GM19328 (cell line): ENCODE data around the gene GNPAT.

ENCODE experiments used
- ATAC-seq: cut with Tn5 transposase; IDR thresholded peaks from one replicate; pipeline ENCODE4 v1.9.1; 2021; ENCODE audit warnings: mild to moderate bottlenecking, moderate library complexity; ENCODE audit not compliant: unreplicated experiment

The GNPAT gene

DNA sequence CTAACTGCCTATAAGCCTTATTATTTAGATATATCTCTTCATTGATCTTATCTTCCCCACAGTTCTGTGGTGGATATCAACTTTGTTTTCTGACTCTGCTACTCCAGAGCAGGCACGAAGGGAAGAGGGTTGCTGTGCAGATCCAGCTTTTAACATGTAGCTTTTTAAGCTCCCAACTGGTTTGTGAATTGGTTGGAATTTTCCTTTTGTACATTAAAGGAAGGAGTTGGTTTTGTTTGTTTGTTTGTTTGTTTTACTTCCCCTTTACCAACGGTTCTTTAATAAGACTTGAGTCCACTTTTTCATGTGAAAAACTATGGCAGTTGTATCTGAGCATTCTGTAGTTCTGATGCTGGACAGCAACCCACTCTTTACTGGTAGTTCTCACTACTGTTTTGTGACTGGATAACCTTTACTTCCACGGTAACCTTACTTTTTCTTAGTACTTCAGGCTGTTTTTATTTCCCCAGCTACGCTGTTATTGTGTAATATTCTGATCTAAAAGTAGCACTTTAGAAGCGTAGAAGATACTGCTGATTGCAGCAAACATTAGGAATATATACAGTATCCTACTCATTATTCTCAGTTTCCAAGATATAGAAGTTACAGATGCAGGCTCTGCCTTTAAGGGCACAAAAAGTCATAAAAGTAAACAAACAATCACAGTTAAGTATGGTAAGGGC lies 1.6 kb downstream of the GNPAT start:
- ATAC-seq, result no peak

DNA sequence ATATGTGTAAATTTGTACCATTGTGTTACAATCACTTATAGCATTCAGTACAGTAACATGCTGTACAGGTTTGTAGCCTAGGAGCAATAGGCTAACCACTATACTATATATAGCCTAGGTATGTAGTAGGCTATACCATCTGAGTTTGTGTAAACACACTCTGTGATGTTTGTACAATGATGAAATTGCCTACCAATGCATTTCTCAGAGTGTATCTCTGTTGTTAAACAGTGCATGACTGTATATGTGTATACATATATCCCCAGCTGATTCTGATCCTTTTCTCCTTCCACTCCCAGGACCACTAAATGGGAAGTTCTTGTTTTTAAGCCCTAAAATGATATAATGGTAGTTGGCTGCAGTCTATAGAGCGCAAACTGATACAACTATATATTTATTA lies 7.8 kb downstream of the GNPAT start:
- ATAC-seq, result no peak

DNA sequence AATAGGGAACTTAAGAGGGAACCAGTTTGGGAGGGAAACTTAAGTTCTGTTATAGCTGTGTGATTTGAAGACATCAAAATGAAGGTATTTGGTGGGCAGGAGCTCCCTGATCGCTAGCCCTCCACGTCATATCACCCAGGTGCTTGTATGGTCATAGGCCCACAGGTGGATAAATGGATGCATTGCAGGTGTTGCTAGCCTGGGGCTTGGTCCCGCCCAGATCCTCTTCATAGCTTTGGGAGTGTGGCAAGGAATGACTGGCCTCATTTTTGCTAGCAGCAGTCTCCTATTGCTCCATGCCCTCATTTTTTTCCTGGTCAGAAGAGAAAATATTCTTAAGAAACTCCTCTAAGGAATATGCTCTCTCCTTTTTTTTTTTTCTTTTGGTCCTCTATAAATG lies 11.3 kb downstream of the GNPAT start:
- ATAC-seq, result no peak

DNA sequence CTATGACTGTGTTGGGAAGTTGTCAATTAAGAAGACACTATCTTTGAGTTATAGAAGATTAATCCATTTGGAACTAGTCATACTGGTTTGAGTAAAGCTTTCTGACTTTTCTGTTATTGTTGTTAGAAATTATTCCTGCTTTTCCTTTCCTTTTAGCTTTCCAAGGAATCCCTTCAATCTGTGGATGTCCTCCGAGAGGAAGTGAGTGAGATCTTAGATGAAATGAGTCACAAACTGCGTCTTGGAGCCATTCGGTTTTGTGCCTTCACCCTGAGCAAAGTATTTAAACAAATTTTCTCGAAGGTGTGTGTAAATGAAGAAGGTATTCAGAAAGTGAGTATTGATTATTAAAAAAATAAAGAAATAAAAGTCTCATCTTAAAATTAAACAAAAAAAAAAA lies 19.3 kb downstream of the GNPAT start:
- ATAC-seq, result no peak

DNA sequence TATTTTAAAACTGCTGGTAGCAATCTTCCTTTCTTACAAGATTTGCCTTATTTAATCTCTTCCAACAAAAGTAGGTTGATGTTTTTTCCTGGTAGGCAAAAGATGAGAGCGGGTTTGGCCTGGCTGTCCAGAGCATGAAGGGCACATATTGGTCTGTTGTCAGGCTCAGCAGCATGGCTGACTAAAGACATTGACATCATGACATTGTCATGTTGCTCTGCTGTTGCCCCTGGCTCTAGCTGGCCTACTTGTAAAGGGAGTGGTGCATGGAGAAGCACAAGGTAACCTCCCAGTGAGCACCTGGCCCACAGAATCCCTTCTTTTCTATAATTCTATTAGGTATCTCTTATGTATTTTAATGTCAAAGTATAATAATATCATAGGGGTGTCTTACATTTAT lies 23.6 kb downstream of the GNPAT start:
- no peak for ATAC-seq

DNA sequence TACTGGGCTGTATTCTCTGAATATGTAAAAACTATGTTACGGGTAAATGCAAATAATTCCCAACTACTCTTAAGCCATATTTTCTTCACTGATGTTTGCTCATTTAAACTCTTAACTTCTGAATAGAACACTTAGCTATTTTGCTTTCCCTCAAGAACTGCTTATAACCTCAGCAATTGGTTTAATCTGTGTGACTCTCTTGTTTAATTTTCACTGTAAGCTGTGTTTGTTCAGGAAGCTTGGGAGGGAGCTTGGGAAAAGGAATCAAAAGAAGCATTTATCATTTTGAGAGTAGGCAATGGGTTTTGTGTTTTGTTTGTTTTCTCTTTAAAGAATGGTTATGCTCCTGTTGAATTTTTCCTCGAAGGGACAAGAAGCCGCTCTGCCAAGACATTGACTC lies 24.4 kb downstream of the GNPAT start:
- ATAC-seq, result no peak

DNA sequence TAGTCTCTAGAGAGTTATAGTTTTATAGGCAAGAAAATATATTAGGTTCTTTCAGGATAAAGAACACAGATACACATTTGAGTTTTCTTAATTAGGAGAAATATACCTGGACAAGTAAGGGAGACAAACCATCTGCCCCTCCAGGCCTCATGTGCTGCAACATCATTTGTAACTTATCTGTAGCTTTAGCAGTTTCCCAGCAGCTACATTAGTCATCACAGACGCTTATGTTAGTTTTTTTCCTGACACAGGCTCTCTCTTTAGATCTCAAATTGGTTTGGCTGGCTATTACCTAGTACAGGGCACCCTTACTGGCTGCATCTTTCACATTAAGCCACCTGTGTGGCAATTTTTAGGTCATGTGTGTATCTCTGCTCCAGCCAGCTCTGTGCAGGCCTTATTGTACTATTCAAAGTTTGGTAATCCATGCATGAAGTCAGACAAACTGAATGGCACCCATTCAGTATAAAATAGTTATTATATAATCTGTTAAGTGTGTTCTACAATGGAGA lies 25.9 kb downstream of the GNPAT start:
- ATAC-seq, result no peak

DNA sequence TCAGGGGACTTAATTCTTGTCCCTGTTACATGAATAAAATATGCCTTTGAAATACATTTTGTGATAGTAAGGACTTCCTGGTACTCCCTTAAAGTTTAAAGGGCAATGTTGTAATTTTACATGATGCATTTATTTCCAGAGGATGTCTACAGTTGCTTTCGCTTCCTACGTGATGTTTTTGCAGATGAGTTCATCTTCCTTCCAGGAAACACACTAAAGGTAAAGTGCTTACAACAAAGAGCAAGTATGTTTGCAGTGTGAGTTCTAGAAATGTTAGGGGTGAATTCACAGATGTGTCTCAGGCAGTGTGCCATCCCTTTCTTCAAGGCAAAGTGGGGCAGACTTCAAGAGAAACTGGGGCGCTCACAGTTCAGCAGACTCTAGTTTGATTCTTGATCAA lies 31.2 kb downstream of the GNPAT start:
- ATAC-seq, result no peak

DNA sequence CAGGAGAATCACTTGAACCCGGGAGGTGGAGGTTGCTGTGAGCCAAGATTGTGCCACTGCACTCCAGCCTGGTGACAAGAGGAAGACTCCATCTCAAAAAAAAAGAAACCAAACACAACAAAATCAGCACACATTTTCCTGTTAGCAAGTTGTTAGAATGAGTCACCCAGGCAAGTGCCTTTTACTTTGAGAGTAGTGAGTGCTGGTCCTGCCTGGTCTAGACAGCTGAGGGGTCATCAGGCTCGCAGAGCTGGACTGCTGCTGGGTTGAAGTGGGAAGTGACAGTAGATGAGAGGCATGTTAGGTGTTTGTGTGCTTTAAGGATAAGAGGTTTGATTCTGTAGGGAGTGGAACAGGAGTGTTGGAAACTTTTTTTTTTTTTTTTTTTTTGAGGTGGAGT lies 31.9 kb downstream of the GNPAT start:
- ATAC-seq, result no peak

DNA sequence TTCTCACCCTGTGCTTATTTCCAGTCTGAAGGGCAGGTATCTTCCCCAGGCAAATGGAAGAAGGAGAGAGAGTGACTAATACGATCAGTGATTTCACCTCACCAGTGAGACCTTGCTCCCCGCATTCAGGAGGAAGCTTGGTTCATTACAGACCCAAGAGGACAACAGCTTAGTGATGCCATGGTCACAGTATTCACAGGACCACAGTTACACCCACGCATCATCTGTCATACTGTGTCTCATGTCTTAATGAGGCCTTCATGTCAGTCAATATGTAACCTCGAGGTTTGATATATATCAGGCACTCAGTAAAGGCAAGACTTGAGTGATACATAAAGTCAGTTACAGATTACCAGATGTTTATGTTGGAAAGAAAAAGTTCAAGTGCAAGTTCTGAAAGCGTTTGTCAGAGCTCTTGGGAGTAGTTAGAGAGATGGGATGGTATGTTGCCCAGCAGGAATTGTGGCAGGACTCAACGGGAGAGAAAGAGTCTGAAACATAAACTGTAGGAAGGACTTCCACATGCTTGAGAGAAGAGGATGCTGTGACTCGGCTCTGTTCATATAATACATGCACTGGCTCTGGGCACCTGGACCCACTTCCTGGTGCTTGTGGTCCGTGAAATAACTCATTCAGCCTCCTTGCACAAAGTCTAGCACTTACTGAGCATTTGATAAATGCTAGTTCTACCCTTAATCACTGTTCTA lies 33.3 kb downstream of the GNPAT start:
- no peak for ATAC-seq

DNA sequence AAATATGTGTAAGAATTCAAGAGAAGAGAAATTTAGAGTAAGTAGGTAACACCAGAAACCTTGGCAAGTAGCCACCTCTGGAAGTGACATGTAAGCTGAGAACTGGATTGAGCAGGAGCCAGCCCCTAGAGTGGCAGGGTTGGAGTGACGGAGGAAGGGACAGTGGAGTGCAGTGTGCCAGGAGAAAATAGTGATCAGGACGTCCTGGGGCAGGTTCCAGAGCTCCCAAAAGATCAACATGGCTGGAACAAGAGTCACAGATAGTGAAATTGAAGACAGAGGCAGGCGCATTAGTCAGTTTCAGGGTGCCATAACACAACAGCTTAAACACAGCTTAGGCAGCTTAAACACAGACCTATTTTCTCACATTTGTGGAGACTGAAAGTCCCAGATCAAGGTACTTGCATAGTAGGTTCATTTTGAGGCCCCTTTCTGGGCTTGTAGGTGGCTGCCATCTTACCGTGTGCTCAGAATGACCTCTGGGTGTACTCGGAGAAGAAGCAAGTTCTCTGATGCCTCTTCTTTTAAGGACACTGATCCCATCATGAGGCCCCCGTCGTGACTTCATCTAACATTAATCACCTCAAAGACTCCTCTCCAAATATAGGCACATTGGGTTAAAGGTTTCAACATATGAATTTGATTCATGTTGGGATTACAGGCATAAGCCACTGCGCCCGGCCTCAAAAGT lies 37.2 kb downstream of the GNPAT start:
- no peak for ATAC-seq

DNA sequence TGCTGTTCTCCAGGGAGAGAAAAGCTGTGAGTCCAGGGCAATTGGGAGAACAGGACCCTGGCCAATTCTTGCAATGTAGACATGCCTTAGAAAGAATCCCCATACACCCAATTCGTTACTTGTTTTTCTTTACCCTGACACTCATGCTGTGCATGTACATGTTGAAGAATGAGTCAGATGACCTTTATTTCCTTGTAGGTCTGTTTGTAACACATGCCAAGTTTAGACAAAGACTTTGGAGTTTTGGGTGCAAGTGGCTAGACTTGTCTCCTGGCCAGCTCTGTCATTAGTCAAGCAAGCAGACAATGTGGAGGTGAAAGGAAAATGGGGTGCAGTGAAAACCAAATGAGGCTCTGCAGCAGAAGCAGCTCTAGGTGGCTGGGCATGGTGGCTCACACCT lies 38.1 kb downstream of the GNPAT start:
- ATAC-seq, result no peak

DNA sequence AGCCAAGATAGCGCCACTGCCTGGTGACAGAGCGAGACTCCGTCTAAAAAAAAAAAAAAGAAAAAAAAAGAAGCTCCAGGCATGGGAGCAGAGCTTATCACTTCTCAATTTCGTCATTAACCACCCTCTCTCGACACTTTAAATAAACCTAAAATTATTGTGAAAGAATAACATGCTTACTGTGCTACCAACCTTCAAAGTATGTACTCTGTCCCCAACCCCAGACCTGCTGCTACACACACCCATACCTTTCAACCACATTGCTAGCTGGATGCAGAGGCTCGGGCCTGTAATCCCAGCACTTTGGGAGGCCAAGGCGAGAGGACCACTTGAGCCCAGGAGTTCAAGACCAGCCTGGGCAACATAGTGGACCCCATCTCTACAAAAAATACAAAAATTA lies 38.7 kb downstream of the GNPAT start:
- no peak for ATAC-seq

DNA sequence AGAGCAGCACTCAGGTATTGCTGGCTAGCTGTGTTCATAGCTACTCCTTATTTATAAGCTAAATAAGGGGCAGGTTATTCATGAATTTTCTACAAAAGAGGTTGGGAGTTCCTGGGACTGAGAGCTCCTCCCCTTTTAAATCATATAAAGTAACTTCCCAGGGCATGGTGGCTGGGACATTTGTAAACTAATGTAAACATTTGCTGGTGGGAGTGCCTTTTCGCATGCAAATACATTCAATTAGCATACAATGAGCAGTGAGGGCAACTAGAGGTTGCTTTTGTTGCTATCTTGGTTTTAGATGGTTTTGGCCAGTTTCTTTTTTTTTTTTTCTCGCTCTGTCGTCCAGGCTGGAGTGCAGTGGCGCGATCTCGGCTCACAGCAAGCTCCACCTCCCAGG lies 43.4 kb downstream of the GNPAT start:
- no peak for ATAC-seq

DNA sequence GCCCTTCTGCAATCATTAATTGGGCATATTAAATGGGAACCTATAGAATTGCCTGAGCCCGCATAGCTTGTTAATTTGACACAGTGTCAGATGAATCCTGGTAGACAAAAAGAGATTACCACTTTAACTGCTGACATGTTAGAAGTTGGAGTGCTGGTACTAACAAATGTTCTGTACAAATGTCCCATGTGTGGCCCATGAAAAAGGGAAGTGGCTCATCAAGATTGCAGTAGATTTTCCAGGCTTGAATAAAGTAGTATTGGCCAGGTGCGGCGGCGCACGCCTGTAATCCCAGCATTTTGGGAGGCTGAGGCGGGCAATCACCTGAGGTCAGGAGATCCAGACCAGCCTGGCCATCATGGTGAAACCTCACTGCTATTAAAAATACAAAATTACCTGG lies 45.6 kb downstream of the GNPAT start:
- no peak for ATAC-seq

DNA sequence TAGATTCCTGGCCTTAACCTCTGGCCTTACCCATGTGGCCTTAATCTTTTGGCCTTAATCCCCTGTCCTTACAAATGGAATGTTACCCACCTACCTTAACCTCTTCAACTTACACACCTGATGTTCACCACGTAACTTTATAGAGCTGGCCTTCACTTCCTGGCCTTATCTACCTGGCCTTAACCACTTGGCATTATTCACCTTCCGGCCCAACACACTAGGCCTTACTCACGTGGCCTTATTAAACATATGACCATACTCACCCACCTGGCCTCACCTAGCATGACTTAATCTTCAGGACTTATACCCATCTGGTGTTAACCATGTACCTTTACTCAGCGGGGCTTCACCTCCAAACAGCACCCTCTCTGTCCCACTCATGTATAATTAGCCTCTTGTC lies 54.9 kb downstream of the GNPAT start:
- ATAC-seq, result no peak

DNA sequence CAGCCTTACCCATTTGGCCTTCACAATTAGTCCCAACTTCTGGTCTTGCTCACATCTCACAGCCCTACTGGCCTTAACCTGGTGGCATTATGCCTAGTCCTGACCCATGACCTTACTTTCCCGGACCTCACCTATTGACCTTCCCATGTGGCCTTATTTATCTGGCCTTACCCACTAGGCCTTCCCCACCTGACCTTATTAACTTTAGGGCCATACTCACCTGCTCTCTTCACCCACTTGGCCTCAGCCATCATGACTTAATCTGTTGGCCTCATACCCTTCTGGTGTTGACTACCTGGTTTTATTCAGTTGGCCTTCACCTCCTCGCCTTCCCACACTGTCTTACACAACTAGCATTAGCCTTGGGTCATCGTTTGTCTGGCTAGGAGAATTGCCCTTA lies 61.0 kb downstream of the GNPAT start:
- no peak for ATAC-seq

DNA sequence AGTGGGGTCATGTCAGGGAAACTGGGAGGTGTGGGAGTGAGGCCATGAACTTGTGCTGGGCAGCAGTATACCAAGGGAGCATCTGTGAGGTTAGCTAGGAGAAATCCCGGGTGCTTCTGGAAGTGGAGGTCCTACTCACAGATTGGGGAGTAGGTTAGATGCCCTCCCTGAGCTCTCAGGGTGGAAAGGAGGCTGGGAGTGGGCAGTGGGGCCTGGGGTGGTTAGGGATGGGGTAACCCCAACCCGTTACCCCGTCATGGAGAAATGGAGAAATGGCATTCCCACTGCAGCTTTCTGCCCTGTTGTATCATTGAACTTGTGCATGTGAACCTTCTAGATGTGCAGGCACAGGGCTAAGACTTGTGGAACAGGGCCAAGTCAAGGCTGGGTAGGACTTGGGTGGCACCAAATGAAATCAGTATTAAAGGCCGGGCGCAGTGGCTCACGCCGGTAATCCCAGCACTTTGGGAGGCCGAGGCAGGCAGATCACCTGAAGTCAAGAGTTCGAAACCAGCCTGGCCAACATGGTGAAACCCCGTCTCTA lies 69.5 kb downstream of the GNPAT start:
- no peak for ATAC-seq

DNA sequence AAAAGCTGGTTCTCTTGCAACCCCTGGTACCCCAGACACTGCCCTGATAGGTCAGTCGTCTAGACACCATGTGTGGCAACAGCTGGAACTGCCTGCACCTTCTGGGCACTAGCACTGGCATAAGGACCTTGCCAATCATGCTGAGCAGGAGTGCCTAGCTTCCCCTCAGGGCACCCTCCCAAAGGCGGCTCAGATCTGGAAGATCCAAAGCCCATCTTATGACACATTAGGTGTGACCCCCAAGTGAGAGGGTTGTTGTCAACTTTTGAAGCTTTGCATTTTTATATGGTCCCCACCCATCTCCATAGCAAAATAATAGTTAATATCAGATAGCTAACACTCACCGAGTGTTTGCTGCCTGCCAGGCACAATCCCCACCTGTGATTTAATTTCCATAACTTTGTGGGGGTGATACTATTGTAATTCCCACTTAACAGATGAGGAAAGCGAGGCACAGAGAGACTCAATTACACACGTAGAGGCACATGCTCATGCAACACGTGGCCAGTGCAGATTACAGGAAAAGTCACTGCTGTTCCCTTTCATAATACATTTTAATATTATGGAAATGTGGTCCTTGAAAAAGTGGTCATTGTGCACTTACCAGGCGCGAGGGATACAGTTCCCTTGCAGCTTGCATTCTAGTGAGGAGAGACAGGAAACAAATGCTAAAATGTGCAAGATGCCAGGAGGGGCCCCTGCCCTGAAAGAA lies 70.9 kb downstream of the GNPAT start:
- no peak for ATAC-seq

DNA sequence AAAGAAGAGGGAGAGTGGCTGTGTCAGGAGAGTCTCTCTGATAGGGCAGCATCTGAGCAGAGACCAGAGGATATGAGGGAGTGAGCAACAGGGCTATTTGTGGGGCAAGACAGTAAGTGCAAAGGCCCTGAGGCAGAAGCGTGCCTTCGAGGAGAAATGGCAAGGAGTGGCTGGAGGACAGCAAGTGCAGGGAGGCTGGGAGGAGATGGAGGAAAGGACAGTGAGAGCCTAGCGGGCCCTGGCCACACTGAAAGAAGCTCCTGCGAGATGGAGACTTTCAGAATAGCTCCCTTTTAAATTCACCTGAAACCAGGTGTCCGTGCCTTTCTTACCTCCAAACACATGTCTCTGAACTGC lies 71.4 kb downstream of the GNPAT start:
- ATAC-seq, result no peak

DNA sequence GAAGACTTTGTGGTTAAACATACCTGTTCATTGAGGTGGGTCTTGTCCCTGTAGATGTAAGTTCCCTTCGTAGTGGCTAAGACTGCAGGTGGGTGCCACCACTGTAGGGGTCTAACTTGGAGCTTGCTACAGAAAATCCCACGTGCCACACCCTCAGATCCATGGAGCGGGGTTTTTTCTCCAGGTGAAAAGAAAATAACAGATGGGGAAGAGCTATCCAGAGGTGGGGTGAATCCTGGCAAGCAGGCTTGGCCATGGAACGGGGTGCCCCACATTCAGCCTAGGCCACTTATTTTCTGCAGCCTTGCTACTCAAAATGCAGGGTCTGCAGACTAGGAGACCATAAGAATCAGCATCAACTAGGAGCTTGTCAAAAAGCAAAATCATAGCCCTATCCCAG lies 72.6 kb downstream of the GNPAT start:
- ATAC-seq, result no peak
